Activated CD4-positive, alpha-beta T cell treated with anti-CD3 and anti-CD28 coated beads for 36 hours (primary cell): ENCODE data around the gene KIR3DL1. TPM values are rescaled to one million over a fixed set of nuclear protein-coding genes. Genes with fewer than 3 reads are reported as not detected.
"Not testable (repeated sequence)": the region's sequence is repeated elsewhere in the genome, so short reads cannot be mapped to it uniquely, and the experiment has no call there.

ENCODE experiments used
- ATAC-seq: fragments of 200-7000 bp; cut with Tn5 transposase; one replicate; pipeline ENCODE4 v1.10.0; 2021; ENCODE audit warnings: mild to moderate bottlenecking, moderate library complexity
- CTCF ChIA-PET: fragments of 350-600 bp; sonication (Branson Sonifier 250); formaldehyde crosslinking; loops from one replicate; lab custom pipeline; 2021; ENCODE audit warnings: antibody characterized with exemption; lab: Charles Lee
- POLR2A ChIA-PET: fragments of 350-600 bp; sonication (Branson Sonifier 250); formaldehyde crosslinking; loops from one replicate; lab custom pipeline; 2021; ENCODE audit warnings: antibody characterized with exemption, inconsistent platforms; lab: Charles Lee
- DNase-seq: peaks from one replicate; pipeline ENCODE4 v3.0.0-alpha.2; 2020
- H3K27ac Mint-ChIP-seq: one replicate; pipeline ENCODE4 v1.8.0; 2021; ENCODE audit warnings: mixed read lengths
- H3K27me3 Mint-ChIP-seq: one replicate; pipeline ENCODE4 v1.8.0; 2021; ENCODE audit warnings: mixed read lengths
- H3K36me3 Mint-ChIP-seq: one replicate; pipeline ENCODE4 v1.8.0; 2021; ENCODE audit warnings: low read depth, mixed read lengths
- H3K4me1 Mint-ChIP-seq: one replicate; pipeline ENCODE4 v1.8.0; 2021; ENCODE audit warnings: mixed read lengths
- H3K4me3 Mint-ChIP-seq: one replicate; pipeline ENCODE4 v1.8.0; 2021; ENCODE audit warnings: mild to moderate bottlenecking, moderate library complexity, mixed read lengths
- H3K9me3 Mint-ChIP-seq: one replicate; pipeline ENCODE4 v1.8.0; 2021; ENCODE audit warnings: low read depth, mixed read lengths
- intact Hi-C, 2 experiments: fragments of 100-400 bp; cut with DNase I in 1 of 2; cut with micrococcal nuclease in 1 of 2; formaldehyde crosslinking; loops; one replicate each; pipeline versions ENCODE4 v1.14.2 to v1.15.1; 2022 to 2024; cut with DNase I, micrococcal nuclease
- total RNA-seq, 2 experiments: library from RNA; stranded (reverse); gene quantifications; one replicate each; pipeline ENCODE4 v1.2.3, GENCODE V29; 2021

The KIR3DL1 gene
- total RNA-seq, 2 experiments from 2014 or later, result not detected

DNA sequence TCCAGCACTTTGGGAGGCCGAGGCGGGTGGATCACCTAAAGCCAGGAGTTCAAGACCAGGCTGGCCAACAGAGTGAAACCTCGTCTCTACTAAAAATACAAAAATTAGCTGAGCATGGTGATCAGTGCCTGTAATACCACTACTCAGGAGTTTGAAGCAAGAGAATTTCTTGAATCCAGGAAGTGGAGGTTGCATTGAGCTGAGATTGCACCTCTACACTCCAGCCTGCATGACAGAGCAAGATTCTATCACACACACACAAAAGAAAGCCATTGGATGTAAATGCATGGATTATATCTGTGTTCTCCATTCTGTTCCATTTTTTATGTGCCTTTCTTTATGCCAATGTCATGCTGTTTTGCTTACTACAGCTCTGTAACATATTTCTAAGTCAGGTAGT lies 42.2 kb downstream of the KIR3DL1 start:
- H3K9me3 Mint-ChIP-seq, H3K27ac Mint-ChIP-seq, DNase-seq, intact Hi-C loops, H3K4me1 Mint-ChIP-seq, POLR2A ChIA-PET, ATAC-seq, H3K4me3 Mint-ChIP-seq, CTCF ChIA-PET, H3K36me3 Mint-ChIP-seq: not testable (repeated sequence)
- peaks cover 19% of the 10 kb centered on the region for H3K27me3 Mint-ChIP-seq

GRCh38 chr19:54859421-54859820 lies 43.2 kb downstream of the KIR3DL1 start:
- DNase-seq, H3K4me1 Mint-ChIP-seq, H3K9me3 Mint-ChIP-seq, POLR2A ChIA-PET, intact Hi-C loops, H3K36me3 Mint-ChIP-seq, ATAC-seq, CTCF ChIA-PET, H3K4me3 Mint-ChIP-seq, H3K27ac Mint-ChIP-seq: not testable (repeated sequence)
- H3K27me3 Mint-ChIP-seq, result peaks cover 19% of the 10 kb centered on the region

DNA sequence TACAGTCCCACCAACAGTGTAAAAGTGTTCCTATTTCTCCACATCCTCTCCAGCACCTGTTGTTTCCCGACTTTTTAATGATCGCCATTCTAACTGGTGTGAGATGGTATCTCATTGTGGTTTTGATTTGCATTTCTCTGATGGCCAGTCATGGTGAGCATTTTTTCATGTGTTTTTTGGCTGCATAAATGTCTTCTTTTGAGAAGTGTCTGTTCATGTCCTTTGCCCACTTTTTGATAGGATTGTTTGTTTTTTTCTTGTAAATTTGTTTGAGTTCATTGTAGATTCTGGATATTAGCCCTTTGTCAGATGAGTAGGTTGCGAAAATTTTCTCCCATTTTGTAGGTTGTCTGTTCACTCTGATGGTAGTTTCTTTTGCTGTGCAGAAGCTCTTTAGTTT lies 47.2 kb downstream of the KIR3DL1 start:
- H3K4me1 Mint-ChIP-seq, POLR2A ChIA-PET, H3K36me3 Mint-ChIP-seq, H3K9me3 Mint-ChIP-seq, CTCF ChIA-PET, H3K4me3 Mint-ChIP-seq, intact Hi-C loops, DNase-seq, ATAC-seq, H3K27ac Mint-ChIP-seq: not testable (repeated sequence)
- H3K27me3 Mint-ChIP-seq, result peaks cover 18% of the 10 kb centered on the region

- Mint-ChIP-seq H3K36me3 (no peaks in the 10 kb centered on the region), H3K9me3 (no peaks in the 10 kb centered on the region), H3K27ac (no peak overlapping the region), H3K4me3 (no peak overlapping the region), H3K4me1 (no peaks in the 10 kb centered on the region), H3K27me3 (peaks cover 19% of the 10 kb centered on the region)
- DNase-seq, result no peak
- ATAC-seq, result no peak
- intact Hi-C loops, result no loop called here
- POLR2A ChIA-PET, result no interaction called here
- CTCF ChIA-PET, result no interaction called here
Measured at GRCh38 chr19:54871696-54872095, 55.4 kb downstream of the KIR3DL1 start.

DNA sequence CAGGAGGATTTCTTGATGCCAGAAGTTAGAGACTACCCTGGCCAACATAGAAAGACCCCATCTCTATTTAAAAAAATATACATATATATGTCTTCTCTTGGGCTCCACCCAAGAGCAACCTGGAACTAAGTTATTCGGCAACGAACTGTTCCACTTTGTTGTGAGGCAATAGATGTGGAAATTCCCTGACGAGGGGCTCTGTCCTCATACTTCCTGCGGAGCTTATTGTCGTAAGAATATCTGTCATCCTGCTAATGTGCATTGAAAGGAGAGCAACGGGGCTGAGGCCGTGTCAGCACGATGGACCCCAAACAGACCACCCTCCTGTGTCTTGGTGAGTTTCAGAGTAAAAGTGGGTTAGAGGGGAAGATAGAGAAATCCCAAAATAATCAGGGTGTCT lies 57.7 kb downstream of the KIR3DL1 start, which contains the start of gene FCAR:
Gene FCAR, plus strand, starts transcription at position 246 of the 400 bp plus-strand sequence. Its CDS starts 55 bp downstream, at position 301.
- no peak within 1 kb of the TSS for H3K27ac Mint-ChIP-seq
- no peaks in the 10 kb centered on the region for H3K4me1 Mint-ChIP-seq
- POLR2A ChIA-PET, result no interaction called here
- ATAC-seq (no peak), DNase-seq (no peak)
- no peak within 1 kb of the TSS for H3K4me3 Mint-ChIP-seq
- peaks cover 12% of the 10 kb centered on the region for H3K27me3 Mint-ChIP-seq
- intact Hi-C loops, result no loop called here
- CTCF ChIA-PET, result no interaction called here
- H3K9me3 Mint-ChIP-seq, result no peaks in the 10 kb centered on the region
- H3K36me3 Mint-ChIP-seq, result no peaks in the 10 kb centered on the region

DNA sequence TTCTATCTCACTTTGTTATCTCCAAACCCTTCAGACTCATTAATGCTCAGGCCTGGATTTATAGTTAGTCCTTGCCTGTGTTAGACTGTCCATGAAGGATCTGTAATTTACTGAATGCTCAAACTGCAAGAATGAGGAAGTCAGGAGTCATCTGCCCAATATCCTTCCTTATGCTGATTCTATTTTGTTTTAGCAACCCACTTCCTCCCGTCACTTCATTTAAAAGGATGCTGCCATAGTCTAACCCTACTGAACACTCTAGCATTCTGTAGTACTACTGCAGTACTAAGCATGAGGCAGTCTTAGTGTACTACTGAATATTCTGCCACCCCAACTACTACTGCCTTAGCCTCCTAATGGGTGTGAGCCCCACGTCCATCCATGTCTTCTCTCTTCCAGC lies 59.2 kb downstream of the KIR3DL1 start:
- H3K27ac Mint-ChIP-seq, result no peak overlapping the region
- no peak for ATAC-seq
- no peaks in the 10 kb centered on the region for H3K4me1 Mint-ChIP-seq
- no peak overlapping the region for H3K4me3 Mint-ChIP-seq
- POLR2A ChIA-PET, result no interaction called here
- H3K27me3 Mint-ChIP-seq, result peaks cover 22% of the 10 kb centered on the region
- no peaks in the 10 kb centered on the region for H3K36me3 Mint-ChIP-seq
- no peak for DNase-seq
- CTCF ChIA-PET, result no interaction called here
- intact Hi-C loops, result no loop called here
- H3K9me3 Mint-ChIP-seq, result no peaks in the 10 kb centered on the region

DNA sequence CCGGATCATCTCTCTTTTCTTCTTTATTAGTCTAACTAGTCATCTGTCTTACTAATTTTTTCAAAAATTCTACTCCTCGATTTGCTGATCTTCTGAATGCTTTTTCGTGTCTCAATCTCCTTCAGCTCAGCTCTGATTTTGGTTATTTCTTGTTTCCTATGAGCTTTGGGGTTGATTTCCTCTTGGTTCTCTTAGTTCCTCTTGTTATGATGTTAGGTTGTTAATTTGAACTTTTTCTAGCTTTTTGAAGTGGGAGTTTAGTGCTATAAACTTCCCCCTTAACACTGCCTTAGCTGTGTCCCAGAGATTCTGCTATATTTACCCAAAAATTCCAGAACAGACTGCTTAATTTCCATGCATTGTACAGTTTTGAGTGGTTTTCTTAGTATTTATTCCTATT lies 61.2 kb downstream of the KIR3DL1 start:
- Mint-ChIP-seq H3K36me3 (no peaks in the 10 kb centered on the region), H3K27ac (no peak overlapping the region), H3K9me3 (no peaks in the 10 kb centered on the region), H3K27me3 (peaks cover 22% of the 10 kb centered on the region), H3K4me1 (no peaks in the 10 kb centered on the region), H3K4me3 (no peak overlapping the region)
- ATAC-seq, result no peak
- no peak for DNase-seq
- ChIA-PET CTCF (no interaction called here), POLR2A (no interaction called here)
- intact Hi-C loops, result no loop called here

Other genes with a start within 250 kb of the KIR3DL1 start
- not detected for gene LILRA2, start 242.7 kb upstream of the KIR3DL1 start, total RNA-seq
- not detected for gene LILRA1, start 222.8 kb upstream of the KIR3DL1 start, total RNA-seq
- not detected for gene LILRB1, start 186.0 kb upstream of the KIR3DL1 start, total RNA-seq
- gene LILRB4, start 153.5 kb upstream of the KIR3DL1 start, total RNA-seq, result not detected
- not detected for gene KIR3DL3, start 92.0 kb upstream of the KIR3DL1 start, total RNA-seq
- gene KIR2DL3, start 78.0 kb upstream of the KIR3DL1 start, total RNA-seq, result not detected
- not detected for gene KIR2DL1, start 46.7 kb upstream of the KIR3DL1 start, total RNA-seq
- gene KIR2DL4, start 12.9 kb upstream of the KIR3DL1 start, total RNA-seq, result not detected
- gene KIR2DS4, start 16.2 kb downstream of the KIR3DL1 start, total RNA-seq, result under 1 TPM; 0.11 to 0.14 TPM
- gene KIR3DL2, start 34.0 kb downstream of the KIR3DL1 start, total RNA-seq, result 1 to 10 TPM; 1.3 to 1.4 TPM
- gene FCAR, start 57.8 kb downstream of the KIR3DL1 start, total RNA-seq, result not detected
- gene NCR1, start 89.7 kb downstream of the KIR3DL1 start, total RNA-seq, result not detected
- not detected for gene NLRP7, start 131.1 kb downstream of the KIR3DL1 start, total RNA-seq
- gene NLRP2, start 149.9 kb downstream of the KIR3DL1 start, total RNA-seq, result 1 to 10 TPM; 7.1 to 8.8 TPM
- gene GP6, start 221.8 kb downstream of the KIR3DL1 start, total RNA-seq, result under 1 TPM in 1 of 2 experiments, not detected in 1; 0.09 TPM
- 10 to 100 TPM; 11.9 to 12.8 TPM for gene RDH13, start 246.7 kb downstream of the KIR3DL1 start, total RNA-seq